Activated B cell treated with CpG ODN at 0.5 μM for 24 hours (primary cell): ENCODE measurements around the gene NPAS3. TPM values are rescaled to one million over a fixed set of nuclear protein-coding genes. Genes with fewer than 3 reads are reported as not detected.

ENCODE experiments used
- ATAC-seq: fragments of 200-7000 bp; cut with Tn5 transposase; one replicate; pipeline ENCODE4 v1.10.0; 2021; ENCODE audit warnings: low read depth, mild to moderate bottlenecking, moderate library complexity
- CTCF ChIA-PET: fragments of 350-600 bp; sonication (Branson Sonifier 250); formaldehyde crosslinking; loops from one replicate; lab custom pipeline; 2021; ENCODE audit warnings: antibody characterized with exemption; lab: Charles Lee
- POLR2A ChIA-PET: fragments of 350-600 bp; sonication (Branson Sonifier 250); formaldehyde crosslinking; loops from one replicate; lab custom pipeline; 2021; ENCODE audit warnings: antibody characterized with exemption; lab: Charles Lee
- DNase-seq: peaks from one replicate; pipeline ENCODE4 v3.0.0; 2022
- H3K27ac Mint-ChIP-seq: one replicate; pipeline ENCODE4 v1.8.0; 2020; ENCODE audit warnings: mixed read lengths
- H3K27me3 Mint-ChIP-seq: one replicate; pipeline ENCODE4 v1.8.0; 2021; ENCODE audit warnings: mixed read lengths
- H3K36me3 Mint-ChIP-seq: one replicate; pipeline ENCODE4 v1.8.0; 2021; ENCODE audit warnings: low read depth, mixed read lengths
- H3K4me1 Mint-ChIP-seq: one replicate; pipeline ENCODE4 v1.8.0; 2021; ENCODE audit warnings: mixed read lengths
- H3K4me3 Mint-ChIP-seq: one replicate; pipeline ENCODE4 v1.8.0; 2020; ENCODE audit warnings: mild to moderate bottlenecking, mixed read lengths
- H3K9me3 Mint-ChIP-seq: one replicate; pipeline ENCODE4 v1.8.0; 2020; ENCODE audit warnings: mixed read lengths
- CTCF ChIP-seq: fragments of 200-600 bp; IDR thresholded peaks from one replicate; pipeline ENCODE4 v1.8.0; 2022; ENCODE audit warnings: antibody characterized with exemption, mild to moderate bottlenecking
- intact Hi-C: fragments of 100-400 bp; cut with micrococcal nuclease; formaldehyde crosslinking; loops from one replicate; pipeline ENCODE4 v1.15.1; 2024
- total RNA-seq: library from RNA; stranded (reverse); gene quantifications from 2 replicates; pipeline ENCODE4 v1.2.3, GENCODE V29; 2022

Gene NPAS3
- total RNA-seq, 1 donor from 2014 or later, result not detected

GRCh38 chr14:33331176-33331949 is 392.7 kb downstream of the NPAS3 start:
- Mint-ChIP-seq H3K4me3 (no peak overlapping the region), H3K27ac (no peak overlapping the region), H3K9me3 (no peaks in the 10 kb centered on the region), H3K36me3 (no peaks in the 10 kb centered on the region), H3K27me3 (no peaks in the 10 kb centered on the region), H3K4me1 (no peaks in the 10 kb centered on the region)
- CTCF ChIA-PET, result no interaction called here
- intact Hi-C loops, result no loop called here
- ATAC-seq, result no peak
- no peak for TF ChIP-seq CTCF
- POLR2A ChIA-PET, result no interaction called here
- DNase-seq, result no peak

DNA sequence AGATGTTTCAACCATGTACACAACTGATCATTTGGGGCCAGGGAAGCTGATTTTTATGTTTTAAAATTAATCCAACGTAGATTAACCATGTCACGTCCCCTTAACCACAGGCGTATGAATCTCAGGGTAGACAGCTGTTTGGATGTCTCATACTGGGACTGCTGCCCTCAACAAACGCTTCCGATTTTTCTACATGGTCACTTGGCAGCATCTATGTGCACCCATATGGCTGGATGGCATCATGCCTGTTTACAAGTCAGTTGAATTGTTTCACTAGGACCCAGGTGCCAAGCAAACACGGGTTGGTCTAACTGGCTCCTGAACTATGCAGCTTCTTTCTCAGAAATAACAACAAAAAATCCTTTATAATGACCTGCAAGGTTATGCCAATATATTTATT is 393.8 kb downstream of the NPAS3 start:
- no peaks in the 10 kb centered on the region for H3K27me3 Mint-ChIP-seq
- no peaks in the 10 kb centered on the region for H3K36me3 Mint-ChIP-seq
- ChIA-PET POLR2A (no interaction called here), CTCF (no interaction called here)
- no peak for ATAC-seq
- H3K4me1 Mint-ChIP-seq, result no peaks in the 10 kb centered on the region
- H3K9me3 Mint-ChIP-seq, result peaks cover 4% of the 10 kb centered on the region
- no peak for DNase-seq
- H3K27ac Mint-ChIP-seq, result no peak overlapping the region
- intact Hi-C loops, result no loop called here
- TF ChIP-seq CTCF, result no peak
- no peak overlapping the region for H3K4me3 Mint-ChIP-seq

GRCh38 chr14:33335366-33335765 is 396.7 kb downstream of the NPAS3 start:
- Mint-ChIP-seq H3K36me3 (no peaks in the 10 kb centered on the region), H3K4me1 (no peaks in the 10 kb centered on the region), H3K27ac (no peak overlapping the region), H3K27me3 (no peaks in the 10 kb centered on the region), H3K9me3 (peaks cover 4% of the 10 kb centered on the region), H3K4me3 (no peak overlapping the region)
- intact Hi-C loops, result no loop called here
- ChIA-PET POLR2A (no interaction called here), CTCF (no interaction called here)
- no peak for TF ChIP-seq CTCF
- DNase-seq (no peak), ATAC-seq (no peak)

DNA sequence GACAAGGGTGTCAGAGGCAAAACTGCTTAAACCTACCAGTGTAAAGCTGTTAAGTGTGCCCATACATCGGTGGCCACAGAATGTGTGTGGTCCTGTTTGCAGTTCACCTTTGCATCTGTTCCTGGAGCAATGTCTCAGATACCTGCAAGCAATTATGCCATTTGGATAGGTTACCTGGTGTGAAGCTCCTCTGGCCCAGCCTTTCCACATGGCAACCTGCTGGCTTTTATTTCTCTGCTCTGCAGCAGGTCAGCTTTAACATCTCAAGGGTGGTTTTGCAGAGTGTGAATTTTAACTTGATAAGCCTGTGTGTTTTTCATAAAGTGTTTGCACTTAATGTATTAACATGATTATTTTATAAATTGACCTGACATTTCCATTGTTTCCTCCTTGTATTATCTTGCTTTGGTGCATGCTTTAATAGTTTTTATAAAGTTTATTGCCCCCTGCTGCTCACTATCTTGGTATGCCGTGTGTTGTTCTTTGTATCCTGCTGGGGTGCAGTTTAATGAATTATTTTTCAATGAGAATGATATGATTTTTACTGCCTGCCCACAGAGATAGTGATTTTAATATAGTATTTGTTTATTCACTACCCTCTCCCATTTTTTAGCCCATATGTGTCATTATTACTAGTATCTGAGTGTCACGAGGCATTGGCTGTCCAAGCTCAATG is 403.8 kb downstream of the NPAS3 start:
- no peak for TF ChIP-seq CTCF
- intact Hi-C loops, result no loop called here
- no peaks in the 10 kb centered on the region for H3K27me3 Mint-ChIP-seq
- no peak overlapping the region for H3K4me3 Mint-ChIP-seq
- H3K4me1 Mint-ChIP-seq, result no peaks in the 10 kb centered on the region
- no peak overlapping the region for H3K27ac Mint-ChIP-seq
- peaks cover 2% of the 10 kb centered on the region for H3K9me3 Mint-ChIP-seq
- DNase-seq (no peak), ATAC-seq (no peak)
- ChIA-PET POLR2A (no interaction called here), CTCF (no interaction called here)
- H3K36me3 Mint-ChIP-seq, result no peaks in the 10 kb centered on the region

GRCh38 chr14:33343016-33343415 is 404.3 kb downstream of the NPAS3 start:
- ATAC-seq (no peak), DNase-seq (no peak)
- Mint-ChIP-seq H3K9me3 (peaks cover 2% of the 10 kb centered on the region), H3K27ac (no peak overlapping the region), H3K27me3 (no peaks in the 10 kb centered on the region), H3K36me3 (no peaks in the 10 kb centered on the region), H3K4me3 (no peak overlapping the region), H3K4me1 (no peaks in the 10 kb centered on the region)
- no peak for TF ChIP-seq CTCF
- ChIA-PET CTCF (no interaction called here), POLR2A (no interaction called here)
- intact Hi-C loops, result no loop called here
